Measurements from ENCODE around the gene GSTM2. TPM values are rescaled to one million over a fixed set of nuclear protein-coding genes. Genes with fewer than 3 reads are reported as not detected.

The GSTM2 gene
- total RNA-seq, 2 donors from 2014 or later = 13.6 to 41.7 TPM

GRCh38 chr1:109712321-109712864 is 44.5 kb downstream of the GSTM2 start:
- peaks cover 0 to 6% of the 10 kb centered on the region in 2 donors for H3K9me3 Mint-ChIP-seq
- H3K36me3 Mint-ChIP-seq = peaks cover 6 to 8% of the 10 kb centered on the region in 2 donors
- DNase-seq (ENCODE audit: low spot score in 2 of 2) (no peak), ATAC-seq (peak in 1 of 2 donors; percentile 11)
- H3K27ac Mint-ChIP-seq = no peak overlapping the region

- Mint-ChIP-seq H3K27ac (no peak overlapping the region), H3K36me3 (peaks cover 6 to 8% of the 10 kb centered on the region in 2 donors), H3K9me3 (peaks cover 0 to 6% of the 10 kb centered on the region in 2 donors)
- ATAC-seq (no peak), DNase-seq (ENCODE audit: low spot score in 2 of 2) (no peak)
Observed at GRCh38 chr1:109713636-109714035, 45.8 kb downstream of the GSTM2 start.

GRCh38 chr1:109714661-109715372 is 47.0 kb downstream of the GSTM2 start:
- Mint-ChIP-seq H3K27ac (no peak overlapping the region), H3K36me3 (no peaks in the 10 kb centered on the region), H3K9me3 (no peaks in the 10 kb centered on the region)
- ATAC-seq (no peak), DNase-seq (ENCODE audit: low spot score in 2 of 2) (no peak)

- no peaks in the 10 kb centered on the region for H3K36me3 Mint-ChIP-seq
- ATAC-seq = no peak
Observed at GRCh38 chr1:109716121-109716520, 48.3 kb downstream of the GSTM2 start.

GRCh38 chr1:109716570-109717090 is 48.8 kb downstream of the GSTM2 start:
- DNase-seq (ENCODE audit: low spot score in 2 of 2) = no peak
- H3K36me3 Mint-ChIP-seq = no peaks in the 10 kb centered on the region
- H3K27ac Mint-ChIP-seq = no peak overlapping the region
- ATAC-seq = no peak
- H3K9me3 Mint-ChIP-seq = no peaks in the 10 kb centered on the region

More at GRCh38 chr1:109716121-109716520, 48.3 kb downstream of the GSTM2 start:
- Mint-ChIP-seq H3K9me3 (no peaks in the 10 kb centered on the region), H3K27ac (no peak overlapping the region)
- no peak for DNase-seq (ENCODE audit: low spot score in 2 of 2)

- DNase-seq (ENCODE audit: low spot score in 2 of 2) (no peak), ATAC-seq (no peak)
- Mint-ChIP-seq H3K36me3 (no peaks in the 10 kb centered on the region), H3K27ac (no peak overlapping the region), H3K9me3 (no peaks in the 10 kb centered on the region)
Observed at GRCh38 chr1:109717729-109718128, 49.9 kb downstream of the GSTM2 start.

- no peak for DNase-seq (ENCODE audit: low spot score in 2 of 2)
- H3K9me3 Mint-ChIP-seq = no peaks in the 10 kb centered on the region
- no peak for ATAC-seq
- no peak overlapping the region for H3K27ac Mint-ChIP-seq
- no peaks in the 10 kb centered on the region for H3K36me3 Mint-ChIP-seq
Observed at GRCh38 chr1:109718495-109718894, 50.6 kb downstream of the GSTM2 start.

- Mint-ChIP-seq H3K27ac (no peak overlapping the region), H3K36me3 (no peaks in the 10 kb centered on the region), H3K9me3 (no peaks in the 10 kb centered on the region)
- no peak for DNase-seq (ENCODE audit: low spot score in 2 of 2)
- ATAC-seq = no peak
Observed at GRCh38 chr1:109719337-109719837, 51.5 kb downstream of the GSTM2 start.

GRCh38 chr1:109721042-109721441 is 53.2 kb downstream of the GSTM2 start:
- Mint-ChIP-seq H3K27ac (no peak overlapping the region), H3K9me3 (no peaks in the 10 kb centered on the region), H3K36me3 (no peaks in the 10 kb centered on the region)
- ATAC-seq (no peak), DNase-seq (ENCODE audit: low spot score in 2 of 2) (no peak)

GRCh38 chr1:109721971-109722370 is 54.1 kb downstream of the GSTM2 start:
- no peak overlapping the region for H3K27ac Mint-ChIP-seq
- no peaks in the 10 kb centered on the region for H3K36me3 Mint-ChIP-seq
- ATAC-seq (no peak), DNase-seq (ENCODE audit: low spot score in 2 of 2) (no peak)
- no peaks in the 10 kb centered on the region for H3K9me3 Mint-ChIP-seq

- no peak for ATAC-seq
- Mint-ChIP-seq H3K27ac (peak overlapping the region in 1 of 2 donors; percentile 68), H3K36me3 (no peaks in the 10 kb centered on the region), H3K9me3 (no peaks in the 10 kb centered on the region)
- no peak for DNase-seq (ENCODE audit: low spot score in 2 of 2)
Observed at GRCh38 chr1:109722908-109723691, 55.2 kb downstream of the GSTM2 start.

Other genes starting within 250 kb of the GSTM2 start
- 100 to 1,000 TPM; 185 to 189 TPM for gene PSMA5, start 241.6 kb upstream of the GSTM2 start, total RNA-seq
- gene SYPL2, start 201.5 kb upstream of the GSTM2 start, total RNA-seq = under 1 TPM in 1 of 2 donors, not detected in 1; 0.09 TPM
- 10 to 100 TPM; 11.5 to 21.9 TPM for gene ATXN7L2, start 184.2 kb upstream of the GSTM2 start, total RNA-seq
- 10 to 100 TPM; 11.3 to 14.9 TPM for gene CYB561D1, start 174.0 kb upstream of the GSTM2 start, total RNA-seq
- gene AMIGO1, start 158.3 kb upstream of the GSTM2 start, total RNA-seq = 1 to 10 TPM in 1 of 2 donors, under 1 TPM in 1; 0.97 to 1.3 TPM
- under 1 TPM in 1 of 2 donors, not detected in 1; 0.57 TPM for gene GPR61, start 128.2 kb upstream of the GSTM2 start, total RNA-seq
- 10 to 100 TPM in 1 of 2 donors, 1 to 10 TPM in 1; 8.9 to 10.1 TPM for gene GNAI3, start 119.4 kb upstream of the GSTM2 start, total RNA-seq
- gene GNAT2, start 48.4 kb upstream of the GSTM2 start, total RNA-seq = under 1 TPM in 1 of 2 donors, not detected in 1; 0.34 TPM
- gene AMPD2, start 48.2 kb upstream of the GSTM2 start, total RNA-seq = 100 to 1,000 TPM in 1 of 2 donors, 10 to 100 TPM in 1; 91.5 to 113 TPM
- gene GSTM4, start 12.0 kb upstream of the GSTM2 start, total RNA-seq = 10 to 100 TPM; 22.0 to 23.8 TPM
- gene GSTM1, start 19.8 kb downstream of the GSTM2 start, total RNA-seq = 100 to 1,000 TPM in 1 of 2 donors, not detected in 1; 129 TPM
- gene GSTM5, start 44.2 kb downstream of the GSTM2 start, total RNA-seq = under 1 TPM in 1 of 2 donors, not detected in 1; 0.89 TPM
- 10 to 100 TPM; 39.0 to 41.1 TPM for gene GSTM3, start 73.0 kb downstream of the GSTM2 start, total RNA-seq
- gene EPS8L3, start 95.9 kb downstream of the GSTM2 start, total RNA-seq = not detected
- 10 to 100 TPM; 13.7 to 19.9 TPM for gene CSF1, start 242.8 kb downstream of the GSTM2 start, total RNA-seq

Measured in activated naive CD4-positive, alpha-beta T cell treated with anti-CD3 and anti-CD28 coated beads, Interleukin-2, amount 50 U/mL, for 72 hours (primary cell).